Muscle of leg (tissue), 11 donors: ENCODE data around the gene C2orf78. TPM values are rescaled to one million over a fixed set of nuclear protein-coding genes. Genes with fewer than 3 reads are reported as not detected.
"Not testable (repeated sequence)": the region's sequence is repeated elsewhere in the genome, so short reads cannot be mapped to it uniquely, and the experiment has no call there.

ENCODE experiments used
- DNase-seq: peaks from one replicate; pipeline ENCODE4 v3.0.0; 2013
- H3K27ac ChIP-seq: one replicate; pipeline ENCODE4 v1.5.1; 2013; ENCODE audit warnings: mild to moderate bottlenecking, low read length, control low read depth
- H3K27me3 ChIP-seq: one replicate; pipeline ENCODE4 v1.6.1; 2013; ENCODE audit warnings: low read length; ENCODE audit not compliant: control insufficient read depth, insufficient read depth
- H3K36me3 ChIP-seq: one replicate; pipeline ENCODE4 v1.6.1; 2013; ENCODE audit warnings: low read length; ENCODE audit not compliant: control insufficient read depth, insufficient read depth
- H3K4me1 ChIP-seq: one replicate; pipeline ENCODE4 v1.6.1; 2013; ENCODE audit warnings: low read length; ENCODE audit not compliant: control insufficient read depth, insufficient read depth
- H3K4me3 ChIP-seq: one replicate; pipeline ENCODE4 v1.5.1; 2013; ENCODE audit warnings: low read length, control low read depth
- H3K9me3 ChIP-seq: replicated peaks from 2 replicates; pipeline ENCODE4 v1.6.1; 2013; ENCODE audit warnings: low read depth, low read length; ENCODE audit not compliant: control insufficient read depth
- WGBS: methylation state at CpG from one replicate; pipeline ENCODE4 v1.1.5; 2013; ENCODE audit warnings: missing lambda C conversion rate; ENCODE audit not compliant: insufficient coverage; 5-methylcytosine and 5-hydroxymethylcytosine counted together
- polyA plus RNA-seq, 8 donors: library from polyadenylated mRNA; unstranded; fragments of 120-200 nt; gene quantifications; one replicate each; pipeline versions ENCODE4 v1.2.1 to v1.2.3, GENCODE V29; 2013; ENCODE audit warnings: inconsistent platforms in 1 of 8, low replicate concordance in 1 of 8; ENCODE audit not compliant: insufficient read length in 8 of 8, insufficient read depth in 1 of 8
- total RNA-seq: library from RNA; stranded (reverse); fragments of 120-200 nt; gene quantifications from one replicate; pipeline ENCODE4 v1.2.4, GENCODE V29; 2013

C2orf78 gene
- total and polyA plus RNA-seq, 9 donors = not detected

DNA sequence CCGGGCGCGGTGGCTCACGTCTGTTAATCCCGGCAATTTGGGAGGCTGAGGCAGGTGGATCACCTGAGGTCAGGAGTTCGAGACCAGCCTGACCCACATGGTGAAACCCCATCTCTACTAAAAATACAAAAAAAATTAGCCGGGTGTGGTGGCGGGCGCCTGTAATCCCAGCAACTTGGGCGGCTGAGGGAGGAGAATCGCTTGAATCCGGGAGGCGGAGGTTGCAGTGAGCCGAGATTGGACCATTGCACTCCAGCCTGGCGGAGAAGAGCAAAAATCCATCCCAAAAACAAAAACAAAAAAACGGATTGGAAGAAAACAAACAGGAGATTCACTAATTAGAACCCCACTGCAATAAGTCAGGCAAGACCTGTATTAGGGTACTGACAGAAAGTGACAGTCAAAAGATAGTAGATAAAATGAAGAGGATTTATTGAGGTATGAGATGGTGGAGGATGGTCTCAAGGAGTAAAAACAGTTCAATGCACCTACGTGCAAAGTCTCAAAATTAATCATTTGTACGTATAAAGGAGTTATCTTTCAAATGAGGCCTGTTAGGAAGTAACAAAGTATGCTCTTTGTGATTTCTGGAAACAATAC lies 5.0 kb upstream of the C2orf78 start:
- Histone ChIP-seq H3K4me3 (peak overlapping the region; percentile 99), H3K36me3 (peaks cover 10% of the 10 kb centered on the region), H3K27ac (peak overlapping the region; percentile 96)
- WGBS = no CpG with 5 or more reads among the region's 18 CpGs
- H3K27me3 ChIP-seq, DNase-seq, H3K4me1 ChIP-seq, H3K9me3 ChIP-seq: not testable (repeated sequence)

DNA sequence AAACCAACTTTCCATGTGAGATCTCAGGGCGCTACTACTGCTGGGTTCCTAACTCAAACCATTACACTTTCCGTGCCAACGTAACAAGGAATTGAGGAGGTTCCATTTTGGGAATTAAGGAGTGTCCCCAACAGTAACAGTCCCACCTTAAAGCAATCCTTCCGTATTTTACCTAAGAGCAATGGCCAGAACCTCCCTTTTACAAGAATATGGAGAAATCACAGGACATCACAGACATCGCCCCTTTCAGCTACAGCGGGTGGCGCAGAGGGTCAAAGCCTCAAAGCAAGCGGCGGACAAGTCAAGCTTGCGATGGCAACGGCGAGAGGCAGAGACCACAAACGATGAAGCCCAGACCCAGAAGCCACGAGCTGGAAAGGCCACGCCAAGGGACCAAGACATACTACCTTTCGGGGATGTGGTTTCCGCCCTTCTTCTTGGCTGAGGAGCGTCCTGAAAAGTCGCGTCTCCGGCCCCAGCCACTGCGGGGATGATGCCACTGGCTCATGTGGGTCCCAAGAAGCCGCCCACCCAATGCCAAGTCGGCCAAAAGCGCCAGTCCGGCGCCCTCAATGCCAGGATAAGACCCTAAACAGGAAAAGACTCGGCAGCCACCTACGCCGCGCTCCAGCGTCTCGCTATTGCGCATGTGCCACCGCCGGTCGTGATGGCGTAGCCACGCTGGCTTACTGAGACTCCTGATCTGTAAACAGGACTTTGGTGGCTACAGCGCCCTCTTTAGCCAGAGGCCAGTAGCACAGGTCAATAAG lies 4.3 kb upstream of the C2orf78 start, which contains the start of gene DUSP11:
Gene DUSP11 (minus strand): TSS at position 637 of the 770 bp plus-strand sequence. CDS start 129 bp downstream, at position 508.
- peaks cover 10% of the 10 kb centered on the region for H3K36me3 ChIP-seq
- H3K4me1 ChIP-seq = peaks cover 7% of the 10 kb centered on the region
- DNase-seq = peak; percentile 98
- H3K27me3 ChIP-seq = no peaks in the 10 kb centered on the region
- no peaks in the 10 kb centered on the region for H3K9me3 ChIP-seq
- WGBS = under 1% methylated on average over 36 of the region's 40 CpGs
- peak within 1 kb of the TSS; percentile 99 for H3K4me3 ChIP-seq
- peak within 1 kb of the TSS; percentile 96 for H3K27ac ChIP-seq

DNA sequence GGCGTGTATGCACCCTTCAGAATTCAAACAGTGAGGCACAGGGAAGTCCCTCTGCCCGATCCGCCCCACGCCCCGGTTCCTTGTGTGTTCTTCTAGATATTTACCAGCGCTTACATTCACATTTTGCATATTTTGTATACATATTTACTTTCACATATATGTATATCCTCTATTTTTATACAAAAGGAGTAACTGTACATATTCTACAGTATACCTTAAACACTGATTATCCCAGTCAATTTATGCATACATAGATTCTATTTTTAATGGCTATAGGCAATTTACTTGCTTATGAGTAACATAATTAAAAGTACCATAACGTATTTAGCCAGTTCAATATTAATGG lies 3.8 kb upstream of the C2orf78 start:
- no peak overlapping the region for H3K27ac ChIP-seq

DNA sequence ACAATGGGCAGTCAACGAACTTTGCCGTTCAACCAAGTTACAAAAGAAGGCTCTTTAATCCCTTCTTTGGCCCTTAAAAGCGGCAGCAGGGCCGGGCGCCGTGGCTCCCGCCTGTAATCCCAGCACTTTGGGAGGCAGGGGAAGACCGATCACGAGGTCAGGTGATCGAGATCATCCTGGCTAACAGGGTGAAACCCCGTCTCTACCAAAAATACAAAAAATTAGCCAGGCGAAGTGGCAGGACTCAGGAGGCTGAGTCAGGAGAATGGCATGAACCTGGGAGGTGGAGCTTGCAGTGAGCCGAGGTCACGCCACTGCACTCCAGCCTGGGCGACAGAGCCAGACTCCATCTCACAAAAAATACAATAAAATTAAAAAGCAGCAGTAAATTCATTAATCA lies 581 bp upstream of the C2orf78 start:
- WGBS = 72% methylated on average over 6 of the region's 15 CpGs
- not testable (repeated sequence) for H3K4me1 ChIP-seq, H3K9me3 ChIP-seq, H3K27ac ChIP-seq, H3K27me3 ChIP-seq, H3K36me3 ChIP-seq, DNase-seq, H3K4me3 ChIP-seq

More for the DNA sequence above, 3.8 kb upstream of the C2orf78 start:
- H3K27me3 ChIP-seq = no peaks in the 10 kb centered on the region
- H3K4me1 ChIP-seq = peaks cover 7% of the 10 kb centered on the region
- H3K36me3 ChIP-seq = peaks cover 10% of the 10 kb centered on the region
- no CpG with 5 or more reads among the region's 7 CpGs for WGBS
- H3K9me3 ChIP-seq = no peaks in the 10 kb centered on the region
- H3K4me3 ChIP-seq = peak overlapping the region; percentile 99
- no peak for DNase-seq

DNA sequence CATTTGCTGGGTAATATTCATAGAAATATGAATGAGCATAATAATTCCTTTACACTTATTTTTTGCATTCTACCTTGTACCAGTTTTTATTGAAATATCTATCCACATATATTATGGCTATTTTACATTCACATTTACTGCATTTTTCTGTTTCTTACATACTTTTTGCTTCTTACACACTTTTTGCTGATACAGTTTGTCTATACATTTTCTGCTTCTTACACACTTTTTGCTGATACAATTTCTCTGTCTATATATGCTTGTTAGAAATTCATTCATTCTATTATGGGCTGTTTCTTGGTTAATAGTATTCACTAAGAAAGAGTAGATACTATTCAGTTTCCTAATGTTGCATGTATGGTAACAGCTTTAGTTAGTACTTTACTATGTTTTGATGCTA lies 27.9 kb downstream of the C2orf78 start:
- peaks cover 9% of the 10 kb centered on the region for H3K27me3 ChIP-seq
- no peaks in the 10 kb centered on the region for H3K4me1 ChIP-seq
- no peak overlapping the region for H3K27ac ChIP-seq
- DNase-seq = no peak
- no peak overlapping the region for H3K4me3 ChIP-seq
- no peaks in the 10 kb centered on the region for H3K36me3 ChIP-seq
- no peaks in the 10 kb centered on the region for H3K9me3 ChIP-seq

DNA sequence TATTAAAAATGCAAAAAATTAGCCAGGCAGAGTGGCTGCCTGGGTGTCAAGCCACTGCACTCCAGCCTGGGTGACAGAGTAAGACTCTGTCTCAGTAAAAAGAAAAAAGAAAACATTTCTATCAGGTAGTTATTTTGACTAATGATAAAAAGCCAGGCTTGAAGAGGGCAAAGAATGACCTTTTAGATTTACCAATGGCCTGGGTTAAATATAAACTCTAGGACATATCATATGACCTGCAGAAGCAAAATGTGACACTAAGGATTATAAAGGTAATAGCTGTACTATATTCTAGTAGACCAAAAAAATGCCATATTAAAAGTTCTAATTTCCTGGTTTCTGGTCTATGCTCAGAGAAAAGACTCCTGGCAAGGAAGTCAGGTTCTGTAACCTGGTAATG lies 28.7 kb downstream of the C2orf78 start:
- Histone ChIP-seq H3K4me1 (no peaks in the 10 kb centered on the region), H3K4me3 (no peak overlapping the region), H3K27ac (no peak overlapping the region), H3K27me3 (peaks cover 9% of the 10 kb centered on the region), H3K9me3 (no peaks in the 10 kb centered on the region), H3K36me3 (no peaks in the 10 kb centered on the region)
- no peak for DNase-seq

DNA sequence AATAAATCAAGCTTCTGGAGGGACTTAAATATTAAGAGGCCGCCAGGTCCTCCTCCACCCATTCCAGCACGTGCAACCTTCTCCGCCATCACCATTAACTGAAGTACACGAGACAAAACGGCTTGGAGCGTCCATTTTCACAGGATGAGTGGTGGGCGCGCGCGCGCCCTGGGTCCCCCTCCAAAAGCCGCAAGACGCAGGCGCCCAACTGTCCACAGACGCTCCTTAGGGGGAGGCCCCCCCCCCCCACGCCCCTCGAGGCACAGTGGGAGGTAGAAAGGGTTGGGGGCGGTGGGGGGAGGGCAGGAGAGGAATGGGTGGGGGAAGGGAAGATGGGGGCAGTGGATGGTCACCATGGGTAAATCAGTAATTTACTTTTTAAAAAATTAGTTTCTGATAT lies 34.3 kb downstream of the C2orf78 start:
- H3K4me3 ChIP-seq = no peak overlapping the region
- H3K9me3 ChIP-seq = no peaks in the 10 kb centered on the region
- no peak for DNase-seq
- no peaks in the 10 kb centered on the region for H3K36me3 ChIP-seq
- no peak overlapping the region for H3K27ac ChIP-seq
- H3K4me1 ChIP-seq = no peaks in the 10 kb centered on the region
- H3K27me3 ChIP-seq = peaks cover 11% of the 10 kb centered on the region
- WGBS = 87% methylated on average over 3 of the region's 18 CpGs

DNA sequence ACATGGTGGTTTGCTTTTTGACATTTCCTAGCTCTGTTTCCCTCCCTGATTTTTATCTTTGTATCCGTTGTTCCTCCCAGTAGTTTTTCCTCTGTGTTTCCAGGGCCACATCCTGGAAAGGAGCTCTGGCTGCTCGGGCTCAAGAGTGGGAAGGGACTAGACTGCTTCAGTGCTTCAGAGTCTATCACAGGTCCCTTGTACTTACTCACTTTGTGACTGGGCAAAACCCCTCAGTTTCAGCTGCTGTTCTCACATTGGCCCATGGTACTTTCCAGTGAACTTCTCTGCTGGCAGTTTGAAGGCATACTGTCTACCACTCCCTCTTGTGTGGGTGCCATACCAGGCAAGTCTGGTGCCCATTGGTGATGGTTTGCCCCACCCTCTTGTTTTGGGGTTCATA lies 37.2 kb downstream of the C2orf78 start:
- no peaks in the 10 kb centered on the region for H3K36me3 ChIP-seq
- H3K27me3 ChIP-seq = peaks cover 5% of the 10 kb centered on the region
- 22% methylated on average over 2 of the region's 2 CpGs for WGBS
- H3K4me3 ChIP-seq = no peak overlapping the region
- DNase-seq = no peak
- H3K9me3 ChIP-seq = no peaks in the 10 kb centered on the region
- H3K4me1 ChIP-seq = no peaks in the 10 kb centered on the region
- H3K27ac ChIP-seq = no peak overlapping the region

DNA sequence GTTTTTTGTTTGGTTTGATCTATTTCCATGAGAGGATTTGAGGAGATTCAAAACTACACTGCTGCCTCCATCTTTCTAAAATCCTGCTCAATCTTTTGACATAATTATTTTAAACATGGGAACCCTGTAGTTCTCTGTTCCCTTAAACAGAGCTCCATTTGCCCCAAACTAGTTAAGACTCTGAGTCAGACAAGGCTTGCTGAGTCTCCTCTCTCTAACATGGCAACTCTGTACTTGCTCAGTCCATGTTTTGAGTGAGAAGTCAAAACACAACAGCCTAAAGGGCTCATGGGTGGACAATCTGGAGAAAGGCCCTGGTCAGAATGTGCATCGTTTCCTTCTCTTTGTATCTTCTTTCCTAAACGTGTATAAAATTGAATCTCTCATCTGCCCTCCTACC lies 37.7 kb downstream of the C2orf78 start:
- no peak for DNase-seq
- no peak overlapping the region for H3K27ac ChIP-seq
- H3K36me3 ChIP-seq = no peaks in the 10 kb centered on the region
- H3K4me1 ChIP-seq = no peaks in the 10 kb centered on the region
- peaks cover 2% of the 10 kb centered on the region for H3K27me3 ChIP-seq
- no peak overlapping the region for H3K4me3 ChIP-seq
- WGBS = no CpG with 5 or more reads among the region's 2 CpGs
- H3K9me3 ChIP-seq = no peaks in the 10 kb centered on the region

DNA sequence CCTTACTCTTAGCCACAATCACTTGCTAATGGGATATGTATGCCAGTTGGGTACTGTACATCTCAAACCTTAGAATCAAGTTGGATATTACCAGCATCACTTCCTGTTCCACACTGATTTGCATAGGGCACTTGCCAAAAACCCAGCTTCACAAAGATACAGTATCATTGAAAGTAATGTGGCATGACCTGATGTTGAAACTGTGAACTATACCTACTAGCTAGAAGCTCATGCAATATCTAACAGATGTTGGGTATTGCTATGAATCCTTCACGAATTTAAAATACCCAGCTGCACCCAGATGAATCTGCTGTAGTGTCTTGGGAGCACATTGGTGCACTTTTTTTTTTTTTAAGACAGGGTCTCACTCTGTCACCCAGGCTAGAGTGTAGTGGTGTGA lies 38.3 kb downstream of the C2orf78 start:
- DNase-seq = no peak
- no peaks in the 10 kb centered on the region for H3K9me3 ChIP-seq
- H3K4me3 ChIP-seq = no peak overlapping the region
- no peaks in the 10 kb centered on the region for H3K4me1 ChIP-seq
- H3K27ac ChIP-seq = no peak overlapping the region
- peaks cover 2% of the 10 kb centered on the region for H3K27me3 ChIP-seq
- H3K36me3 ChIP-seq = no peaks in the 10 kb centered on the region
- no CpG with 5 or more reads among the region's 1 CpG for WGBS
